Effector memory CD8-positive, alpha-beta T cell (primary cell): ENCODE data around the gene APBB1IP.

Experiments
- ATAC-seq: fragments of 150-1000 bp; cut with Tn5 transposase; replicated peaks from 2 replicates; pipeline ENCODE4 v1.10.0; 2021; ENCODE audit warnings: mild to moderate bottlenecking, moderate library complexity
- DNase-seq, 3 experiments: peaks; one replicate each; pipeline ENCODE4 v3.0.0; 2021
- H3K27ac Mint-ChIP-seq, 2 donors: one replicate each; pipeline ENCODE4 v1.8.0; 2022; ENCODE audit warnings: mild to moderate bottlenecking in 2 of 2, mixed read lengths in 2 of 2, moderate library complexity in 2 of 2
- H3K27me3 Mint-ChIP-seq, 2 donors: one replicate each; pipeline ENCODE4 v1.8.0; 2022; ENCODE audit warnings: mixed read lengths in 2 of 2
- H3K36me3 Mint-ChIP-seq: one replicate; pipeline ENCODE4 v1.8.0; 2022; ENCODE audit warnings: mild to moderate bottlenecking, moderate library complexity, mixed read lengths; ENCODE audit not compliant: insufficient read depth
- H3K4me1 Mint-ChIP-seq, 2 donors: one replicate each; pipeline ENCODE4 v1.8.0; 2022; ENCODE audit warnings: low read depth in 2 of 2, mixed read lengths in 2 of 2
- H3K4me3 Mint-ChIP-seq, 2 donors: one replicate each; pipeline ENCODE4 v1.8.0; 2022; ENCODE audit warnings: mild to moderate bottlenecking in 2 of 2, mixed read lengths in 2 of 2, moderate library complexity in 2 of 2
- H3K9me3 Mint-ChIP-seq, 2 donors: one replicate each; pipeline ENCODE4 v1.8.0; 2022; ENCODE audit warnings: mixed read lengths in 2 of 2

Gene APBB1IP

GRCh38 chr10:26430641-26431163, 7.4 kb upstream of the APBB1IP start:
- DNase-seq (no peak), ATAC-seq (peak; percentile 96)
- H3K4me1 Mint-ChIP-seq: peaks cover 7 to 14% of the 10 kb centered on the region in 2 donors
- H3K27ac Mint-ChIP-seq: no peak overlapping the region
- no peaks in the 10 kb centered on the region for H3K36me3 Mint-ChIP-seq
- no peaks in the 10 kb centered on the region for H3K27me3 Mint-ChIP-seq
- H3K4me3 Mint-ChIP-seq: peak overlapping the region; percentile 60 to 77
- H3K9me3 Mint-ChIP-seq: peaks cover 0 to 1% of the 10 kb centered on the region in 2 donors

GRCh38 chr10:26432938-26433337, 5.2 kb upstream of the APBB1IP start:
- Mint-ChIP-seq H3K36me3 (peaks cover 3% of the 10 kb centered on the region), H3K27ac (no peak overlapping the region), H3K9me3 (peaks cover 0 to 10% of the 10 kb centered on the region in 2 donors), H3K4me1 (peaks cover 27 to 32% of the 10 kb centered on the region in 2 donors), H3K4me3 (no peak overlapping the region), H3K27me3 (no peaks in the 10 kb centered on the region)
- no peak for ATAC-seq
- no peak for DNase-seq

- no peak for ATAC-seq
- no peaks in the 10 kb centered on the region for H3K27me3 Mint-ChIP-seq
- H3K9me3 Mint-ChIP-seq: peaks cover 0 to 10% of the 10 kb centered on the region in 2 donors
- peak overlapping the region in 1 of 2 donors; percentile 34 for H3K4me3 Mint-ChIP-seq
- H3K27ac Mint-ChIP-seq: peak overlapping the region; percentile 92 to 95
- peaks cover 24 to 36% of the 10 kb centered on the region in 2 donors for H3K4me1 Mint-ChIP-seq
- no peak for DNase-seq
- H3K36me3 Mint-ChIP-seq: peaks cover 17% of the 10 kb centered on the region
Measured at GRCh38 chr10:26435852-26436251, 2.3 kb upstream of the APBB1IP start.

- Mint-ChIP-seq H3K36me3 (peaks cover 17% of the 10 kb centered on the region), H3K27ac (peak overlapping the region; percentile 92 to 95), H3K27me3 (no peaks in the 10 kb centered on the region), H3K9me3 (peaks cover 0 to 10% of the 10 kb centered on the region in 2 donors), H3K4me3 (peak overlapping the region; percentile 81 to 93), H3K4me1 (peaks cover 32 to 44% of the 10 kb centered on the region in 2 donors)
- ATAC-seq: no peak
- DNase-seq: no peak
Measured at GRCh38 chr10:26436848-26437247, 1.3 kb upstream of the APBB1IP start.

- H3K4me1 Mint-ChIP-seq: peaks cover 37 to 60% of the 10 kb centered on the region in 2 donors
- peak; percentile 78 for ATAC-seq
Measured at GRCh38 chr10:26438534-26439341, 597 bp downstream of the APBB1IP start.

GRCh38 chr10:26439406-26440087, 1.4 kb downstream of the APBB1IP start:
- peaks cover 45 to 68% of the 10 kb centered on the region in 2 donors for H3K4me1 Mint-ChIP-seq

More at GRCh38 chr10:26438534-26439341, 597 bp downstream of the APBB1IP start:
- DNase-seq: peak; percentile 54 to 62 (median 58)
- H3K9me3 Mint-ChIP-seq: peaks cover 0 to 10% of the 10 kb centered on the region in 2 donors
- no peaks in the 10 kb centered on the region for H3K27me3 Mint-ChIP-seq
- peak overlapping the region; percentile 92 to 95 for H3K27ac Mint-ChIP-seq
- H3K36me3 Mint-ChIP-seq: peaks cover 28% of the 10 kb centered on the region
- H3K4me3 Mint-ChIP-seq: peak overlapping the region; percentile 81 to 93

GRCh38 chr10:26440088-26440470, 1.9 kb downstream of the APBB1IP start:
- Mint-ChIP-seq H3K27ac (peak overlapping the region; percentile 92 to 95), H3K27me3 (no peaks in the 10 kb centered on the region), H3K9me3 (peaks cover 1 to 10% of the 10 kb centered on the region in 2 donors), H3K4me3 (peak overlapping the region; percentile 81 to 93), H3K36me3 (peaks cover 30% of the 10 kb centered on the region), H3K4me1 (peaks cover 49 to 73% of the 10 kb centered on the region in 2 donors)
- no peak for ATAC-seq
- no peak for DNase-seq

More at GRCh38 chr10:26439406-26440087, 1.4 kb downstream of the APBB1IP start:
- H3K9me3 Mint-ChIP-seq: peaks cover 1 to 10% of the 10 kb centered on the region in 2 donors
- DNase-seq (peak in 1 of 3 experiments; percentile 25), ATAC-seq (peak; percentile 12)
- H3K36me3 Mint-ChIP-seq: peaks cover 29% of the 10 kb centered on the region
- peak overlapping the region; percentile 81 to 93 for H3K4me3 Mint-ChIP-seq
- no peaks in the 10 kb centered on the region for H3K27me3 Mint-ChIP-seq
- peak overlapping the region; percentile 92 to 95 for H3K27ac Mint-ChIP-seq

GRCh38 chr10:26441491-26442214, 3.5 kb downstream of the APBB1IP start:
- Mint-ChIP-seq H3K4me1 (peaks cover 53 to 79% of the 10 kb centered on the region in 2 donors), H3K4me3 (peak overlapping the region; percentile 63 to 81), H3K9me3 (peaks cover 1 to 4% of the 10 kb centered on the region in 2 donors), H3K27me3 (no peaks in the 10 kb centered on the region), H3K36me3 (peaks cover 40% of the 10 kb centered on the region), H3K27ac (peak overlapping the region; percentile 92 to 95)
- ATAC-seq: peak; percentile 22
- no peak for DNase-seq

- peaks cover 42% of the 10 kb centered on the region for H3K36me3 Mint-ChIP-seq
- H3K27ac Mint-ChIP-seq: peak overlapping the region; percentile 95
- no peaks in the 10 kb centered on the region for H3K27me3 Mint-ChIP-seq
- ATAC-seq (no peak), DNase-seq (no peak)
- H3K4me1 Mint-ChIP-seq: peaks cover 62 to 86% of the 10 kb centered on the region in 2 donors
- H3K9me3 Mint-ChIP-seq: peaks cover 1 to 7% of the 10 kb centered on the region in 2 donors
- peak overlapping the region; percentile 63 to 74 for H3K4me3 Mint-ChIP-seq
Measured at GRCh38 chr10:26445411-26446031, 7.4 kb downstream of the APBB1IP start.

- peak overlapping the region; percentile 95 for H3K27ac Mint-ChIP-seq
- H3K36me3 Mint-ChIP-seq: peaks cover 42% of the 10 kb centered on the region
- ATAC-seq (peak; percentile 12), DNase-seq (no peak)
- no peaks in the 10 kb centered on the region for H3K27me3 Mint-ChIP-seq
- H3K4me3 Mint-ChIP-seq: peak overlapping the region; percentile 63 to 74
- peaks cover 1 to 7% of the 10 kb centered on the region in 2 donors for H3K9me3 Mint-ChIP-seq
- H3K4me1 Mint-ChIP-seq: peaks cover 63 to 87% of the 10 kb centered on the region in 2 donors
Measured at GRCh38 chr10:26446258-26446657, 8.1 kb downstream of the APBB1IP start.

GRCh38 chr10:26448292-26448691, 10.2 kb downstream of the APBB1IP start:
- no peak for DNase-seq
- peak; percentile 39 for ATAC-seq
- Mint-ChIP-seq H3K27ac (peak overlapping the region; percentile 95 to 97), H3K9me3 (peaks cover 1 to 7% of the 10 kb centered on the region in 2 donors), H3K4me3 (peak overlapping the region; percentile 68 to 87), H3K4me1 (peaks cover 63 to 87% of the 10 kb centered on the region in 2 donors), H3K36me3 (peaks cover 36% of the 10 kb centered on the region), H3K27me3 (no peaks in the 10 kb centered on the region)

- no peaks in the 10 kb centered on the region for H3K27me3 Mint-ChIP-seq
- H3K4me1 Mint-ChIP-seq: peaks cover 69 to 89% of the 10 kb centered on the region in 2 donors
- DNase-seq (peak; percentile 73 to 79 (median 74)), ATAC-seq (peak; percentile 84)
- peaks cover 1 to 7% of the 10 kb centered on the region in 2 donors for H3K9me3 Mint-ChIP-seq
- H3K4me3 Mint-ChIP-seq: peak overlapping the region; percentile 68 to 87
- H3K36me3 Mint-ChIP-seq: peaks cover 33% of the 10 kb centered on the region
- peak overlapping the region; percentile 95 to 97 for H3K27ac Mint-ChIP-seq
Measured at GRCh38 chr10:26448706-26449435, 10.7 kb downstream of the APBB1IP start.
